T-helper 1 cell treated with Interleukin-12 subunit alpha and Interleukin-12 subunit beta and Interleukin-4 antibody, amounts not matched to agents 30 μg/mL and 1 μg/mL, for 36 hours (primary cell): ENCODE data around the gene ENDOG.
"Not testable (repeated sequence)": the region's sequence is repeated elsewhere in the genome, so short reads cannot be mapped to it uniquely, and the experiment has no call there.

Experiments
- H3K27ac Mint-ChIP-seq: one replicate; pipeline ENCODE4 v1.8.0; 2021; ENCODE audit warnings: mild to moderate bottlenecking, mixed read lengths
- H3K27me3 Mint-ChIP-seq: one replicate; pipeline ENCODE4 v1.8.0; 2021; ENCODE audit warnings: low read depth, mixed read lengths
- H3K36me3 Mint-ChIP-seq: one replicate; pipeline ENCODE4 v1.8.0; 2021; ENCODE audit warnings: low read depth, mixed read lengths
- H3K4me1 Mint-ChIP-seq: one replicate; pipeline ENCODE4 v1.8.0; 2021; ENCODE audit warnings: low read depth, mixed read lengths
- H3K4me3 Mint-ChIP-seq: one replicate; pipeline ENCODE4 v1.8.0; 2021; ENCODE audit warnings: mild to moderate bottlenecking, moderate library complexity, mixed read lengths
- H3K9me3 Mint-ChIP-seq: one replicate; pipeline ENCODE4 v1.8.0; 2021; ENCODE audit warnings: mixed read lengths

ENDOG gene

GRCh38 chr9:128829477-128830251 lies 11.4 kb downstream of the ENDOG start, which contains the start of gene SPOUT1:
Gene SPOUT1 (minus strand): TSS chr9:128829794. CDS start chr9:128829780, 14 bp downstream.
- Mint-ChIP-seq H3K4me3 (peak within 1 kb of the TSS; percentile 93), H3K27ac (peak within 1 kb of the TSS; percentile 89), H3K27me3 (no peaks in the 10 kb centered on the region)

GRCh38 chr9:128833696-128834095 lies 15.4 kb downstream of the ENDOG start:
- H3K27ac Mint-ChIP-seq = no peak overlapping the region
- peaks cover 7% of the 10 kb centered on the region for H3K4me1 Mint-ChIP-seq
- no peaks in the 10 kb centered on the region for H3K9me3 Mint-ChIP-seq
- H3K27me3 Mint-ChIP-seq = no peaks in the 10 kb centered on the region
- no peak overlapping the region for H3K4me3 Mint-ChIP-seq
- H3K36me3 Mint-ChIP-seq = peaks cover 17% of the 10 kb centered on the region

More at GRCh38 chr9:128829477-128830251, 11.4 kb downstream of the ENDOG start, which contains the start of gene SPOUT1:
- Mint-ChIP-seq H3K4me1 (peaks cover 15% of the 10 kb centered on the region), H3K9me3 (no peaks in the 10 kb centered on the region), H3K36me3 (peaks cover 19% of the 10 kb centered on the region)

- H3K4me3 Mint-ChIP-seq = no peak overlapping the region
Observed at GRCh38 chr9:128835246-128836210, 17.2 kb downstream of the ENDOG start.

GRCh38 chr9:128836509-128837145 lies 18.3 kb downstream of the ENDOG start:
- no peaks in the 10 kb centered on the region for H3K27me3 Mint-ChIP-seq
- H3K27ac Mint-ChIP-seq = no peak overlapping the region
- H3K4me3 Mint-ChIP-seq = no peak overlapping the region
- peaks cover 12% of the 10 kb centered on the region for H3K36me3 Mint-ChIP-seq
- no peaks in the 10 kb centered on the region for H3K9me3 Mint-ChIP-seq
- H3K4me1 Mint-ChIP-seq = no peaks in the 10 kb centered on the region

More at GRCh38 chr9:128835246-128836210, 17.2 kb downstream of the ENDOG start:
- Mint-ChIP-seq H3K27ac (no peak overlapping the region), H3K9me3 (no peaks in the 10 kb centered on the region), H3K4me1 (no peaks in the 10 kb centered on the region), H3K36me3 (peaks cover 12% of the 10 kb centered on the region), H3K27me3 (no peaks in the 10 kb centered on the region)

GRCh38 chr9:128838338-128838737 lies 20.0 kb downstream of the ENDOG start:
- H3K27me3 Mint-ChIP-seq = no peaks in the 10 kb centered on the region
- no peak overlapping the region for H3K4me3 Mint-ChIP-seq
- no peaks in the 10 kb centered on the region for H3K9me3 Mint-ChIP-seq
- peaks cover 16% of the 10 kb centered on the region for H3K36me3 Mint-ChIP-seq
- H3K27ac Mint-ChIP-seq = no peak overlapping the region
- H3K4me1 Mint-ChIP-seq = no peaks in the 10 kb centered on the region

- no peaks in the 10 kb centered on the region for H3K4me1 Mint-ChIP-seq
- H3K9me3 Mint-ChIP-seq = no peaks in the 10 kb centered on the region
- no peak overlapping the region for H3K4me3 Mint-ChIP-seq
- no peaks in the 10 kb centered on the region for H3K27me3 Mint-ChIP-seq
- peaks cover 8% of the 10 kb centered on the region for H3K36me3 Mint-ChIP-seq
- H3K27ac Mint-ChIP-seq = no peak overlapping the region
Observed at GRCh38 chr9:128840524-128840923, 22.2 kb downstream of the ENDOG start.

- Mint-ChIP-seq H3K27me3 (no peaks in the 10 kb centered on the region), H3K4me3 (no peak overlapping the region), H3K4me1 (no peaks in the 10 kb centered on the region), H3K9me3 (no peaks in the 10 kb centered on the region), H3K36me3 (peaks cover 8% of the 10 kb centered on the region), H3K27ac (no peak overlapping the region)
Observed at GRCh38 chr9:128841694-128842492, 23.6 kb downstream of the ENDOG start.

- H3K4me3 Mint-ChIP-seq, H3K27ac Mint-ChIP-seq, H3K4me1 Mint-ChIP-seq, H3K27me3 Mint-ChIP-seq, H3K9me3 Mint-ChIP-seq: not testable (repeated sequence)
- H3K36me3 Mint-ChIP-seq = peaks cover 11% of the 10 kb centered on the region
Observed at GRCh38 chr9:128843171-128843570, 24.9 kb downstream of the ENDOG start.

GRCh38 chr9:128845186-128845931 lies 27.1 kb downstream of the ENDOG start:
- peaks cover 6% of the 10 kb centered on the region for H3K9me3 Mint-ChIP-seq
- no peak overlapping the region for H3K27ac Mint-ChIP-seq
- no peaks in the 10 kb centered on the region for H3K27me3 Mint-ChIP-seq
- peaks cover 13% of the 10 kb centered on the region for H3K36me3 Mint-ChIP-seq
- no peaks in the 10 kb centered on the region for H3K4me1 Mint-ChIP-seq
- no peak overlapping the region for H3K4me3 Mint-ChIP-seq

- no peak overlapping the region for H3K27ac Mint-ChIP-seq
Observed at GRCh38 chr9:128846680-128847030, 28.4 kb downstream of the ENDOG start.

GRCh38 chr9:128847803-128848202 lies 29.5 kb downstream of the ENDOG start:
- Mint-ChIP-seq H3K27me3 (no peaks in the 10 kb centered on the region), H3K27ac (no peak overlapping the region), H3K4me3 (no peak overlapping the region), H3K9me3 (peaks cover 19% of the 10 kb centered on the region), H3K4me1 (no peaks in the 10 kb centered on the region), H3K36me3 (peaks cover 20% of the 10 kb centered on the region)

More at GRCh38 chr9:128846680-128847030, 28.4 kb downstream of the ENDOG start:
- Mint-ChIP-seq H3K4me1 (no peaks in the 10 kb centered on the region), H3K4me3 (no peak overlapping the region), H3K36me3 (peaks cover 24% of the 10 kb centered on the region), H3K9me3 (peaks cover 19% of the 10 kb centered on the region), H3K27me3 (no peaks in the 10 kb centered on the region)

GRCh38 chr9:128851024-128851423 lies 32.7 kb downstream of the ENDOG start:
- not testable (repeated sequence) for H3K4me3 Mint-ChIP-seq, H3K27ac Mint-ChIP-seq, H3K4me1 Mint-ChIP-seq, H3K27me3 Mint-ChIP-seq
- Mint-ChIP-seq H3K36me3 (peaks cover 20% of the 10 kb centered on the region), H3K9me3 (peaks cover 19% of the 10 kb centered on the region)
